Measurements from ENCODE around the gene TOR1AIP2.
"Not testable (repeated sequence)": the region's sequence is repeated elsewhere in the genome, so short reads cannot be mapped to it uniquely, and the experiment has no call there.

The TOR1AIP2 gene

DNA sequence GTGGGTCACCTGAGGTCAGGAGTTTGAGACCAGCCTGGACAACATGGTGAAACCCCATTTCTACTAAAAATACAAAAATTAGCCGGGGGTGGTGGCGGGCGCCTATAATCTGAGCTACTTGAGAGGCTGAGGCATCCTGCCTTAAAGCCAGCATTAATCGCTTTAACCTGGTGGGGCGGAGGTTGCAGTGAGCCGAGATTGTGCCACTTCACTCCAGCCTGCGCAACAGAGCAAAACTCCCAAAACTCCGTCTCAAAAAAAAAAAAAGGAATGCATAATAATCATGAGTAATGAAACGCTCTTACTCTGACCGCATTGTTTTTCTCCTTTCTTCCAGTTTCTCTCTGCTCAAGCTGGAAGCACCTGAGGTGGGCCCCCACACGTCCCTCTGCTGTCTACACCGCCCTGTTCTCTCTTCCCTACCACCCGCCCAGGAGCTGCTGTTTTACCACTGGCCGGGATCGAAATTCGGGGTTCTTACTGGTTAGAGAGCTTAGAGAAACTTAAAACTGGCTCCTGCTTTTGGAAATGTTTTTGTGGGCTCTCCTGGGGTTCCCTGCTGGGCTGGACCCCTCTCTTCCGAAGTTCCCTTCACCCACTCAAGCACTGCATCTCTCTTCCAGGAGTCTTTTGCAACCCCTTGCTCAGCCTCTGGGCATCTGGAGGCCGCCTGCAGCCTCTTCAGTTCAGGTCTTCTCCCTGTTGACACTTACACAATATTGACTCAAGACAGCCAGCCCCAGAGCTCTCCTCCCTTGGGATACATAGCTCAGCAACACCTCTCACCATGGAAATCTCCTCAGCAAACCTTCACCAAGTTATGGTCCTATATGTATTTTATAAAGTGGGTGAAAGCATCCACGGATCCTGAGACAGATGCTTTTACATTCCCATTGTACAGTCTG lies 72.1 kb downstream of the TOR1AIP2 start:
- no peak for DNase-seq

DNA sequence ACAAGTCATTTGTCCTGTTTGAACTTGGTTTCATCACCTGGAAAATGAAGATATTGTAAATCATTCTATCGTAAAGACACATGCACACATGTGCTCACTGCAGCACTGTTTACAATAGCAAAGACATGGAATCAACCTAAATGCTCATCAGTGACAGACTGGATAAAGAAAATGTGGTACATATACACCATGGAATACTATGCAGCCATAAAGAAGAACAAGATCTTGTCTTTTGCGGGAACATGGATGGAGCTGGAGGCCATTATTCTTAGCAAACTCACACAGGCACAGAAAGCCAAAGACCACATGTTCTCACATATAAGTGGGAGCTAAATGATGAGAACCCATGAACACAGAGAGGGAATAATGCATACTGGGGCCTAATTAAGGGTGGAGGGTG lies 73.2 kb downstream of the TOR1AIP2 start:
- DNase-seq = not testable (repeated sequence)

DNA sequence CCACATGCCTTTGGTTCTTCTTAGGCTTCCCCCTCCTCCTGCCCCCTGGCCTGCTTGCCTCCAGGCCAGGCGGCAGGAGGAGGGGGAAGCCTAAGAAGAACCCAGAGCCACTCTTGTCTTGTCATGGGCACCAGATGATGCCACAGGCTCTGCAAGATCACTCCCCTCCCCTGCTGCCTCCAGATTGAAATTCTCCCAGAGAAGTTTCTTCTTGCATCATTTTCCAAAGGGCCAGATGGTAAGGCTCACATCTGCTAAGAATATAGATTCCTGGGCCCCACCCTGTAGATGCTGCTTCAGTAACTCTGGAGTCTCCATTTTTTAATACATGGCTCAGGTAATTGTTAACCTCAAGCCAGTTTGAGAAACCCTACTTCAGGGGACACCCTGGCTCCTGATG lies 73.7 kb downstream of the TOR1AIP2 start:
- no peak for DNase-seq

DNA sequence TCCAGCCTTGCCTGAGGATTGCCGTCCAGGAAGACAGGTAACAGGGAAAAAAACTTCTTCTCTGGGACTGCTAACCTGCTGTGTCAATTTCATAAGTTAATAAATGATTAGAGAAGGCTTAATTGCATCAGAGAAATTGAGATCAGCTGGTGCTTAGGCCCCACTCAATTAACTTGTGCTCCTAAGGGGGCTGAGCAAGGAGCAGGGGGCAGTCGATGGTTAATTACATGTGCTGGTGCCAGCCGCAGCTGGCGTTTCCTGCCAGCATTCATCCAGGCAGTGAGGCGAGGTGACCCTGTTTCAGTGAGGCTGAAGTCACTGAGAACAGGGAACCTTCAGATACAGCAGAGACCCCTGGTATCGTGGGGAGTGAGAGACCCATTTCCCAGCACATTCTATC lies 74.5 kb downstream of the TOR1AIP2 start:
- no peak for DNase-seq

DNA sequence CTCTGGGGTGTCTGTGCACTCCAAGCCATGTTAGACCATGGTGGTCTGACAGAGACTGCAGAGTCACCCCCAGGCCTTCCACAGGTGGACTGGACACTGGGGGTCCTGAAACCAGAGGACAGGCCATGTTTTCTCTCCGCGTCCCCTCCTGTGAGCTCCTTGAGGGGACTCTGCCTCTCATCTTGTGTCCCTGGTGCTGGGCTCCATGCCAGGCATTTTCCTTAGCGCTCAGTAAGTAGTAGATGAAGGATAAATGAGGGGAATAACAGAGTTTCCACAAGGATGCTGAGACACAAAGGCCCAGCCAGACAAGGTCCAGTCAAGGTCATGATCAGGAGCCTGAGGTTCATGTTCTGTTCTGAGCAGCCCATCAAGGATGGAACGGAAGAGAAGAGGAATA lies 77.1 kb downstream of the TOR1AIP2 start:
- DNase-seq = no peak

DNA sequence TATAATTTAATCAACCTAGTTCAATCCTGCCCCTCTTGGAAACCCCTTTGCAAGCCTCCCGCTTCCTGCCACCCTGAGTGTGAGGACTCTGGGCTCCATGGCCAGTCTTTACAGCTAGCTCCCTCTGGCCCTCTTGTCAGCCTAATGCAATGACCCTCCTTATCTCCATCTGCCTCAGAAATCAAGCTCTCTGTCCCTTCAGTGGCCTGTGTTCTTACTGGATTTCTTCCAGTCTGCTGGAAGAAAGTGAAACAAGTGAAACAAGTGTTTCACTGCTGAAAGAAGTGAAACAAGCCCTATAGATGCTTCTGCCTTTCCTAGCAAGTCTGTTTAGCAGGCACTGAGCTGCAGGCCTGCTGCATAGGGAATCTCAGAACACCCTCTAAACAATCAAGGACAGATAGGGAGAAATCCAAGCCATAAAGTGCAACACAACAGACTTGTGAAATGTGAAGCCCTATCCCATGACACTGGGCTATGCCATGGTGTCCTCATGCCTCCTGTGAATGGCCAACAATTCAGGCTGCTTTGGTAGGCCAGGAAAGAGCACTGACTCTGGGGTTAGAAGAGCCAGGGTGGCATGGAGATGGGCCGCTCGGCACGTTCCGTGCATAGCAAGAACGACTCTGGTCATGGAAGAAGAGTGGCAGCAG lies 78.6 kb downstream of the TOR1AIP2 start:
- DNase-seq = no peak

DNA sequence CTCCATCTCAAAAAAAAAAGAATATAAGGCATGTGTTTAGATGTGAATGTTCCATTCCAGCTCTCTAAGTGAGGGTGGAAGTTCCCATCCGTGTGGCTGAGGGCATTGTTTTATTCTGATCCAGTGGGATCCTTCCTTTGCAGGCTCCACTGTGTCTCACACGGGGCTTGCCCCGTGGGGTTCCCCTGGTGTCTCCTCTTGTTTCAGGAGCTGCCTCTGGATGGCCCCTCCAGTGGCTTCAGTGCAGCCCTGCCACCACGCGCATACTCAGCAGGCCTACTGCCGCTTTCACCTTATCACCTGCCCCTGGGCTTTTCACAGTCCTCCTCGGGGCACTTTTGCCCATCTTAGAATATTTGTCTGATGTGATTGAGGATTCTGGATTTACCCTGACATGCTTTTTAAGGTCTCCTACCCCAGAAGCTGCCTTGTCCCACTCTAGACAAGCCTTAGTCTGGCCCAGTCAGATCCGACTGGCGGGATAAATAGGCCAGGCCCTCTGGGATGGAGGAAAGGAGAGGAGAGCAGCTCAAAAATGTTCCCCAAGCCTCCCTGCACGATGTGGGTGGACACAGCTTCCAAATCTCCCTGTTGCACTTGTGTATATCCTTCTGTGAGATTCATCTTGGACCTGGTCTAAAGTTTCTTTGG lies 79.3 kb downstream of the TOR1AIP2 start:
- DNase-seq = no peak

DNA sequence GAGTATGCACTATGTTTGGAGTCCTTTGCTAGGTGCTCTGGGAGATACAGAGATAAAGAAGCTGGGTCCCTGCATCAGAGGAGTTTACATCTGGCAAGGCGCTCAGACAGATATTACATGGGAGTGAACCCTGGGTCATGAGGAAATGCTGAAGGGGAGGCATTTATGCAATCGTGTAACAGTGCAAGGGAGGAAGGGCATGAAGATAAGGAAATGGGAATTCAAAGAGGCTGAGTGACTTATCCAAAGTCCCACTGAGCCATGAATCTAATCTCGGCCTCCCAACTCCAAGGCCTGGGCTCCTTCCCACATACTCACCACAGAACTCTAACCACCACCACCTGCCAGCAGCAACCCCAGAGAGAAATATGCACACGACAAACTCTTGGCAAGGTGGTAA lies 82.9 kb downstream of the TOR1AIP2 start:
- no peak for DNase-seq

DNA sequence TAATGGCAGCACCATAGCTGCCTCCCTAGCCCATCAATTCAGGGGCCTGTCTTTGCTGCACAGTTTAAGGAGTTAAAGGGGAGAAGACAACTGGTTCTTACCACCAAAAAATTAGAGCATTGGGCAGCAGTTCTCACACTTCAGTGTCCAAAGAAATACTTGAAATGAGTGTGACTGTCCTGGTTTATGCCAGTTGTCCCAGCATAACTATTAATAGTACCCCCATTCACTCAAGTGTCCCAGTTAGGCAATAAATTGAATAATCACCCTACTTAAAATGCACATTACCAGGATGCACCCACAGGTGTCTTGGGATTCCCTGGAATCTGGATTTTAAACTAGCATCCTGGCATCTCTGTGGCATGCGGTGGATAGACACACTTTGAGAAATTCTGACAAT lies 83.5 kb downstream of the TOR1AIP2 start:
- DNase-seq = no peak

DNA sequence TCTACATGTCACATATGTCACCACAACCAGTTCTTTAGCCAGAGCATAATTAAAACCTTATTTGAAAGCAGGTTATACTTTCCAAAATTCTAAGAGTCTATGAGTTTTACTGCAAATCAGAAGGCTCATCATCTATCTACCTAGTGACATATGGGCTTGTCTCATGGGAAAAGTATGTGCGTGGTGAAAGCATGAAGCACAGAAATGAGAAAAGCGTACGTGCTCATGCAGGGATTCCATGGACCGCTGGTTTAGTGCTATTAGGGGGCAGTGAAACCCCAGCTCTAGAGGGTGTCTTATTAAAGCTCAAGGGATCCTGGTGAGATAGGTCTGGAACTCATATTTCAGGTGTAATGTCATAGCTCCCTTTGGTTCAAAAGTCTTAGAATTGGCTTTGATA lies 84.3 kb downstream of the TOR1AIP2 start:
- DNase-seq = no peak

Measured in GDM1 (cell line).